Brain microvascular endothelial cell (primary cell): ENCODE measurements around the gene CAPG.

ENCODE experiments used
- DNase-seq: peaks from one replicate; pipeline ENCODE4 v3.0.0-alpha.2; 2020
- H3K27ac ChIP-seq: fragments of 250-450 bp; sonication (Bioruptor Pico); 2 replicates; pipeline ENCODE4 v1.5.1; 2020; ENCODE audit warnings: mild to moderate bottlenecking, moderate library complexity
- H3K27me3 ChIP-seq: fragments of 250-450 bp; sonication (Bioruptor Pico); replicated peaks from 2 replicates; pipeline ENCODE4 v1.5.1; 2020; ENCODE audit warnings: mild to moderate bottlenecking
- H3K36me3 ChIP-seq: fragments of 250-450 bp; sonication (Bioruptor Pico); replicated peaks from 2 replicates; pipeline ENCODE4 v1.5.1; 2020; ENCODE audit warnings: mild to moderate bottlenecking
- H3K4me3 ChIP-seq: 2 replicates; pipeline ENCODE4 v1.5.1; 2011; ENCODE audit warnings: low read depth, mild to moderate bottlenecking, control low read depth, low read length, moderate library complexity
- in situ Hi-C: cut with HindIII; loops from 2 replicates; pipeline ENCODE4 v1.10.0; 2017; ENCODE audit warnings: low sequenced_read_pairs, low pct_ligation_motif_present
- TF ChIP-seq, protein P1 (sequence below): IDR thresholded peaks from 2 replicates; pipeline ENCODE4 v1.5.1; 2011; ENCODE audit warnings: low read depth, mild to moderate bottlenecking, moderate library complexity, low read length, control low read depth, inconsistent platforms; ENCODE audit errors: missing control alignments

The CAPG gene

DNA sequence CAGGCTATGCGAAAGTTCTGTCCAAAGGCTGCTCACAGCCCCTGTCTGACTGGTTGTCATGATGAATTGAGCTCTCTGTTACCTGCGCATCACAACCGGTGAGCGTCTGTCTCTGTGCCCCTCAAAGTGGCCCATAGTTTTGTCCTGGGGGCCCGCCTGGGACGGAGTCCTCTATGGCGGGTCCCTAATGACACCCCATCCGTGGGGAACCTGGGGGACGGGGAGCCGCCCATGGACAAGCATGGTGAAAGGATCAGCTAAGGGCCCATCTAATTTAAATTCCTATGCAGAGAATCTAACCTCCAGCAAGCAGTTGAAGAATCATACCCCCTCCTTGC, 55.1 kb downstream of the CAPG start:
- peaks cover 11% of the 10 kb centered on the region for H3K36me3 ChIP-seq

DNA sequence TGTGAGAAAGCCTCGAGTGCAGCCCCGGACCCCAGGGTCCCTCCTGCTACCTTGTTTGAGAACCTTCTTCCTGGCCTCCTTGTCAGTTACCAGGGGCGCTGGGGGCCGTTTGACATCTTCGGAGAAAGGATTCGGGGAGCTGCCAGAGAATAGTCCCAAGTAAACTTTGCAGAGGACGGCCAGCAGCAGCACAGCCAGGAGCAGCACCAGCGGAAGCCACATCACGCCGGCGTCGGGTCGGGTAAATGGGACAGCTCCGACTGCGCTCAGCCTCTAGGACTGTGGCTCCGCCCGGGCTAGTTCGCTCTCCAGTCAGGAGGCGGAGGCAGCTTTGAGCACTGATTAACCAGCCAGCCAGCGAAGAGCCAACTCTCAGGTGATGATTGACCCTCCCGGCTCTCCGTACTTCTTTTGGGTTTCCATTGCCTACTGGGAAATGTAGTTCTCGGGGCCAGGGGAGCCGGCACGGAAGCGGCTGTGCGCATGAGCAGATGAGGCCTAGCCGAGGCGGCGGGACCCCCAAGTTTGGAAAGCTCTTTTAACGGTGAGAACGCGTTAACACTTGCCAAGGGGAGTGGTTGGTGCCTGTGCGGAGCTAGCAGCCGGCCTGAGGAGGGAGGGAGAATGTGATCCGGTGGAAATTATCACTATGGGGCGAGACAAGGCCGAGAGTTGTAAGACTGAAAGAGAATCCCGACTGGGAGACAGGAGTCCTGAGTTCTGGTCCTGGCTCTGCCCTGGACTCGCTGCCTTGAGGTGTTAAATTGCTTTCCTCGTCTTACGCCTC, 55.7 kb downstream of the CAPG start, which contains the start of the genes ELMOD3 and RETSAT:
ELMOD3 (plus strand) TSS at position 484 of the 787 bp plus-strand sequence. CDS start 2,430 bp downstream, outside the sequence.
RETSAT (minus strand) TSS at position 243 of the 787 bp plus-strand sequence; CDS start at position 222, 21 bp downstream.
- no peaks in the 10 kb centered on the region for H3K27me3 ChIP-seq
- H3K36me3 ChIP-seq, result peaks cover 16% of the 10 kb centered on the region
- H3K27ac ChIP-seq, result peak within 1 kb of the TSS; percentile 51
- TF ChIP-seq, protein P1, sequence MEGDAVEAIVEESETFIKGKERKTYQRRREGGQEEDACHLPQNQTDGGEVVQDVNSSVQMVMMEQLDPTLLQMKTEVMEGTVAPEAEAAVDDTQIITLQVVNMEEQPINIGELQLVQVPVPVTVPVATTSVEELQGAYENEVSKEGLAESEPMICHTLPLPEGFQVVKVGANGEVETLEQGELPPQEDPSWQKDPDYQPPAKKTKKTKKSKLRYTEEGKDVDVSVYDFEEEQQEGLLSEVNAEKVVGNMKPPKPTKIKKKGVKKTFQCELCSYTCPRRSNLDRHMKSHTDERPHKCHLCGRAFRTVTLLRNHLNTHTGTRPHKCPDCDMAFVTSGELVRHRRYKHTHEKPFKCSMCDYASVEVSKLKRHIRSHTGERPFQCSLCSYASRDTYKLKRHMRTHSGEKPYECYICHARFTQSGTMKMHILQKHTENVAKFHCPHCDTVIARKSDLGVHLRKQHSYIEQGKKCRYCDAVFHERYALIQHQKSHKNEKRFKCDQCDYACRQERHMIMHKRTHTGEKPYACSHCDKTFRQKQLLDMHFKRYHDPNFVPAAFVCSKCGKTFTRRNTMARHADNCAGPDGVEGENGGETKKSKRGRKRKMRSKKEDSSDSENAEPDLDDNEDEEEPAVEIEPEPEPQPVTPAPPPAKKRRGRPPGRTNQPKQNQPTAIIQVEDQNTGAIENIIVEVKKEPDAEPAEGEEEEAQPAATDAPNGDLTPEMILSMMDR, result no peak
- peak within 1 kb of the TSS; percentile 99 for H3K4me3 ChIP-seq
- in situ Hi-C loops, result no loop called here
- peak; percentile 100 for DNase-seq

More for the DNA sequence above, 55.1 kb downstream of the CAPG start:
- DNase-seq, result no peak
- in situ Hi-C loops, result no loop called here
- Histone ChIP-seq H3K27ac (peak overlapping the region; percentile 51), H3K27me3 (no peaks in the 10 kb centered on the region), H3K4me3 (peak overlapping the region; percentile 99)
- TF ChIP-seq, protein P1, result no peak

DNA sequence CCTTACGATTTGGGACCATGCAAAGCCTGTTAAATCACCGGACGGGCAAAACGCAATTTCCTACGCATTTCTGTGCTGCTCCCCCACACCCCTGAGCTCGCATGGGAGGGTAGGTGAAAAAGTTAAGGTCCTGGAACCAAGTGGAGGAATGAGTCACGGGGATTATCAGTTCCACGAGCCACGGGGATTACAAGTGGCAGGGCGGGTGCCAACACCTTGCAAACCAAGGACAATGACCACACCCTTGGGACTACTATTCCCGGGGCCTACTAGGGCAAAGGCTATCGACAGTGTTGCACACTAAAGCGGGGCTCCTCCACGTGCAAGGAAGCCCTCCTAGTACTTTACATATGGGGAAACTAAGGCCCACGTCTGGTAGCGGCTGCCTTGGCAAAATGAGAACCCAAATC, 56.3 kb downstream of the CAPG start:
- Histone ChIP-seq H3K36me3 (peaks cover 21% of the 10 kb centered on the region), H3K27me3 (no peaks in the 10 kb centered on the region), H3K4me3 (peak overlapping the region; percentile 99), H3K27ac (peak overlapping the region; percentile 29)
- in situ Hi-C loops, result no loop called here
- TF ChIP-seq, protein P1, result no peak
- DNase-seq, result peak; percentile 12

DNA sequence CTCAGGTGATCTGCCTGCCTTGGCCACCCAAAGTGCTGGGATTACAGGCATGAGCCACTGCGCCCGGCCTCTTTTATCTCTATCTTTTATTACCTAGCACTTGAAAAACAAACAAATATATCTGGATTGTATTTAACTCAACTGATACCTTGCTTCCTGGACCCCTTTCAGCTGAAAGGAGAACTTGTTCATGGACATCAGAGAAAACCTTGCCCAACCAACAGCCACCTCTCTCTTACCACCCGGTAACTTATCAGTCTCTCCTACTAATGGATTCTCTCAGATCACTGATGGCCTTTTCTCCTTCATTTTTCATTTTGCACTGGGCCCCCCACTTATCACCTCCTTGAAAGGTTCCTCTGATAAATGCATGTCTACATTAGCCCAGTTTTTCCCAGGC, 62.6 kb downstream of the CAPG start:
- in situ Hi-C loops, result no loop called here
- Histone ChIP-seq H3K27ac (no peak overlapping the region), H3K27me3 (no peaks in the 10 kb centered on the region), H3K36me3 (peaks cover 58% of the 10 kb centered on the region), H3K4me3 (no peak overlapping the region)
- TF ChIP-seq, protein P1, result no peak
- no peak for DNase-seq
